Activated CD4-positive, alpha-beta T cell treated with anti-CD3 and anti-CD28 coated beads for 4 hours (primary cell): ENCODE data around the gene ZNF844.
"Not testable (repeated sequence)": the region's sequence is repeated elsewhere in the genome, so short reads cannot be mapped to it uniquely, and the experiment has no call there.

ENCODE experiments used
- DNase-seq, 2 donors: peaks; one replicate each; pipeline ENCODE4 v3.0.0-alpha.2; 2020

ZNF844 gene

DNA sequence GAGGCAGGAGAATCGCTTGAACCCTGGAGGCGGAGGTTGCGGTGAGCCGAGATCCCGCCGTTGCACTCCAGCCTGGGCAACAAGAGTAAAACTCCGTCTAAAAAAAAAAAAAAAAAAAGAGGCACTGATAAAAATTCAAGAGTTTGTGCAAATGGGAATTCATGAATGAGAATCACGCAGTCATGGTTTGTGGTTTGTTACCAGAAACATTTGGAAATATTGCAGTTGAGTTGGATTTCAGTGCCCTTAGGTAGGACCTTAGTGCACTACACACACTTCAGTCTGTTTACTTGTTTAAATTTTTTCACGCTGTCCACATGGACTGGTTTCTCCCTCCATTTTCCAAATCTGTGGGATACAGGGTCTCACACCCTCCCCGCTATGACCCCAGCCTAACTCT is 28.4 kb downstream of the ZNF844 start:
- DNase-seq, result no peak

DNA sequence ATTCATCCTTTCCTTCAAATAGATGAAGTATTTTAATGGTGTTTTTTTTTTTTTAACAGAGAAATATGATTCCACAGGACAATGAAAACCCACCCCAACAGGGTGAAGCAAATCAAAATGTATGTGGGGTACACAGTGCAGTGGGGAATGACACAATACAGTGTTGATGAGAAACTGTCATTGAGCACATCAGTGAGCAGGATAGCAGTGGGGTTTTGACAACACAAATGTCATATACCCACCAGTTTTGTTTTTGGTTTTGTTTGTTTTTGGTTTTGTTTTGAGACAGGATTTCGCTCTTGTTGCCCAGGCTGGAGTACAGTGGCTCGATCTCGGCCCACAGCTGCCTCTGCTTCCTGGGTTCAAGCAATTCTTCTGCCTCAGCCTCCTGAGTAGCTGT is 29.2 kb downstream of the ZNF844 start:
- no peak for DNase-seq

DNA sequence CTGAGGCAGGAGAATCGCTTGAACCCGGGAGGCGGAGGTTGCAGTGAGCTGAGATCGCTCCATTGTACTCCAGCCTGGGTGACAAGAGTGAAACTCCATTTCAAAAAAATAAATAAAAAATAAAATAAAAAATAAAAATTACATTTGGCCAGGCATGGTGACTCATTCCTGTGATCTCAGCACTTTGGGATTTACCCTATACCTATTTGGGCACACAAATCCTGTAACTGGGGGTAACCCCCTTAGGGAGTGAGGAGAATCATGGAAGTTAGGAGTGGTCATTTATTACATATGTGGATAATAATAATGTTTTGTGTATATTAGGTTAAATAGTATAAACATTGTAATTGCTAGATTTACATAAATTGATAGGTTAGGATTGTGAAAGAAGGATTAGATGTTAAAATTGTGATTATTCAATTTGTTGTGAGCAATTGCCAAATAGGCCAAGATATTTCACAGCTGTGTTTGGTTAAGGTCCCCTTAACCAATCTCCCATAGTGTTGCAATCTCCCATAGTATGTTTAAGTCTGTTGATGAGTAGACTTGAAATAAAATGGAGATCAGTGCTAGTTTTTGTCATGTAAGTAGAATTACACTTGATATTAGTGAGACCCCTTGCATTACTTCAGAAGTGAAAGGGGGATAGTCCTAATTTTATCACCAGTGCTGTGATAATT is 30.7 kb downstream of the ZNF844 start:
- DNase-seq, result no peak

DNA sequence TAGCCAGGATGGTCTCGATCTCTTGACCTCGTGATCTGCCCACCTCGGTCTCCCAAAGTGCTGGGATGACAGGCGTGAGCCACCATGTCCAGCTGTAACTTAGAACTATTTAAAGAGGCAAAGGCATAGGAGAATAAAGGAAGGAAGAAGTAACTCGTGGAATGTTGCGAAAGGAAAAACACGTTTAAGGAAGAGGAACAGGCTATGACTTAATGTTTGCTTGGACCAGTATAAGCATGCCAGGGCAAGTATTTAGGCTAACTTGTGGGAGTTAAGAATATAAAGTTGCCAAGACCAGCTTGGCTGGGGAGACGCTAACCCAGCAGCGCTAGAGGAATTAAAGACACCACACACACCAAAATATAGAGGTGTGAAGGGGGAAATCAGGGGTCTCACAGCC is 33.5 kb downstream of the ZNF844 start:
- DNase-seq, result no peak

DNA sequence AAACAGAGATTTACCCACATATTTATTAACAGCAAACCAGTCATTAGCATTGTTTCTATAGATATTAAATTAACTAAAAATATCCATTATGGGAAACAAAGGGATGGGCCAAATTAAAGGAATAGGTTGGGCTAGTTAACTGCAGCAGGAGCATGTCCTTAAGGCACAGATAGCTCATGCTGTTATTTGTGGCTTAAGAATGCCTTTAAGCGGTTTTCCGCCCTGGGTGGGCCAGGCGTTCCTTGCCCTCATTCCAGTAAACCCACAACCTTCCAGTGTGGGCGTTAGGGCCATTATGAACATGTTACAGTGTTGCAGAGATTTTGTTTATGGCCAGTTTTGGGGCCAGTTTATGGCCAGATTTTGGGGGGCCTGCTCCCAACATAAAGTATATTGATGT is 39.4 kb downstream of the ZNF844 start:
- DNase-seq, result not testable (repeated sequence)

DNA sequence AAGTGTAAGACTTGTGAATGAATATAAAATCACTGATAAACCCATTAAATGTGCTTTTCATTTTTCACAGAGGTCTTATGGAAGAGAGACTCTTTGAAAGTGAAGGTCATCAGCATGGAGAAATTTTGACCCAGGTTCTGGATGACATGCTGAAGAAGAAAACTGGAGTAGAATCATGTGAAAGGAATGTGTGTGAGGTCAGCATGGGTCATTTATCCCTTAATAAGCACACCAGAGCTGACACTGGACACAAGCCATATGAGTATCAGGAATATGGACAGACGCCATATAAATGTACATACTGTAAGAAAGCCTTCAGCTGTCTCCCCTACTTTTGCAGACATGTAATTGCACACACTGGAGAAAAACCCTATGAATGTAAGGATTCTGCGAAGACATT is 46.6 kb downstream of the ZNF844 start:
- DNase-seq, result no peak

DNA sequence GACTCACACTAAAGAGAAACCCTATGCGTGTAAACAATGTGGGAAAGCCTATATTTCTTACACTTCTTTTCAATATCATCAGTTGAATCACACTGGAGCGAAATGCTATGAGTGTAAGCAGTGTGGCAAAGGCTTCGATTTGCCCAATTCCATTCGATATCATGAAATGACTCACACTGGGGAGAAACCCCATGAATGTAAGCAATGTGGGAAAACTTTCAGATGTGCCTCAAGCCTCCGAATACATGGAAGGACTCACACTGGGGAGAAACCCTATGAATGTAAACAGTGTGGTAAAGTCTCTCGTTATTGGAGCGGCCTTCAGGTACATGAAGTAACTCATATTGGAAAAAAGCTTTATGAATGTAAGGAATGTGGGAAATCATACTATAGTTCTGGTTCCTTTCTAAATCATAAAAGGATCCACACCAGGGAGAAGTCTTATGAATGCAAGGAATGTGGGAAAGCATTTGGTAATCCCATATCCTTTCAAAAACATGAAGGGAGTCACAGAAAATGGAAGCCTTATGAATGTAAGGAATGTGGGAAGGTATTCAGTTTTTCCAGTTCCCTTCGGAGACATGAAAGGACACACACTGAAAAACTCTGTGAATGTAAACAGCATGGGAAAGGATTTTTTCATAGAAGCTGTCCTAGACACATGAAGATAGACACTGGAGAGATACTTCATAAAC is 47.6 kb downstream of the ZNF844 start:
- DNase-seq, result no peak

DNA sequence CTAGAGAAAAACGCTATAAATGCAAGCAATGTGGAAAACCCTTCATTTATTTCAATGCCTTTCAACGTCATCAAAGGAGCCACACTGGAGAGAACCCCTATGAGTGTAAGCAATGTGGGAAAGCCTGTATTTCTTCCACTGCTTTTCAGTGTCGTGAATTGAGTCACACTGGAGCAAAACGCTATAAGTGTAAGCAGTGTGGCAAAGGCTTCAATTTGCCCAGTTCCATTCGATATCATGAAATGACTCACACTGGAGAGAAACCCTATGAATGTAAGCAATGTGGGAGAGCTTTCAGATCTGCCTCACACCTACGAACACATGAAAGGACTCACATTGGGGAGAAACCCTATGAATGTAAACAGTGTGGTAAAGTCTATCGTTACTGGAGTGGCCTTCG is 48.2 kb downstream of the ZNF844 start:
- no peak for DNase-seq

DNA sequence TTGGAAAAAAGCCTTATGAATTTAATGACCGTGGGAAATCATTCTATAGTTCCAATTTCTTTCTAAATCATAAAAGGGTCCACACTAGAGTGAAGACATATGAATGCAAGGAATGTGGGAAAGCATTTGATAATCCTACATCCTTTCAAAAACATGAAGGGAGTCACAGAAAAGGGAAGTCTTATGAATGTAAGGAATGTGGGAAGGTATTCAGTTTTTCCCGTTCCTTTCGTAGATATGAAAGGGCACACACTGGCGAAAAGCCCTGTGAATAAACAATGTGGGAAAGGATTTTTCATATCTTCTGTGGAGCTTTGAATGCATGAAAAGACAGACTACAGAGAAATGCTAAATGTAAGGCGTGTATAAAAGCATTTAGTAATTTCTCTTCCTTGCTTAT is 48.6 kb downstream of the ZNF844 start:
- DNase-seq, result no peak

DNA sequence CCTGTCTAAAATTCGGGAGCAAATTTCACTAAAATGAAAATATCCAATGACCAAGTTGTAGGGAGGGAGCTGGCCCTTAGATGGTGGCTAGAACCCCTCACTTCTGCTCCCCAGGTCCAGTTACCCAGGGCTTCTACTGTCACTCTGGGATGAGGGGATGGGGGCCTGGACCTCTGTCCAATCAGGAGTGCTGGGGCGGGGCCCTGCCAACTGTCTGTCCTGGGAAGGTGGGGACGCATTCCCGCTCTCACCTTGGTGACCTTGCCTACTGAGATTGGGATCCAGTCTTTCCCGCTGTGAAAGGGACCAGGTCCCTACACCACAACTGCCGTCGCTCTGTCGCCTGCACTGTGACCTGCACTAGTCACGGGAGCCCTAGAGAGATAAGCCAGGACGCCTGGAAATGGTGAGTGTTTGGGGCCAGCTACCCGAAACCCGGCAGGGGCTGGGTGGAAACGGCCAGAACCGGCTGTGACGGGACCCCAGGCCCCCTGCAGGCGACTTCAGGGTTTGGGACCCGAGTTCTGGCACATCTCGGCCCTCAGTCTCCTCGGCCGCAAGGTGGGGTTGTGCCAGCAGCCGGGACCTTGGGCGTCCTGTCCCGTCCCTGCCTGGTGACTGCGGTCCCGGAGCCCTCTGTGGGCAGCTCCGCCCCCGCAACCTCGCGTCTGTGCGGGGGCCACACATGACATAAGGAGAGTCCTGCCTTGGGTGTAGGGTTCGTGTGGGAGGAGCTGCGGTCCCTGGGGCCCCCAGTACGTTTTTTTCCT is 52.9 kb downstream of the ZNF844 start:
- no peak for DNase-seq

DNA sequence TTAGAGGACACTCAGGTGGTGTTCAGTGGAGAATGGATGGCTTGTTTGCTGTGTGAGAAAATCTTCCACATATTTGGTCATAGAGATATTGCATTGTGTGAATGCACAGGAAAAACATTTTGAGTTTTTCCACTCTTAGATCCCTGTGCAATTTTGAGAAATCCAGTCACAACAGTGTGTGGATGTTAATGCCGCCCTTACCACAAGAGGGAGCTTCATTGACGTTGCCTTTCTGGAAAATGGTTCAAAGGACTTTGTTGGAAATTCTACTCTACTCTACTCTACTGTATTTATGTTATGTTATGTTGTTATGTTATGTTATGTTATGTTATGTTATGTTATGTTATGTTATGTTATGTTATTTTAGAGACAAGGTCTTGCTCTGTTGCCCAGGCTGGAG is 62.2 kb downstream of the ZNF844 start:
- no peak for DNase-seq
